Neural progenitor cell (in vitro differentiated cells): ENCODE results near the gene RARG. TPM values are rescaled to one million over a fixed set of nuclear protein-coding genes. Genes with fewer than 3 reads are reported as not detected.

ENCODE experiments used
- DNase-seq: peaks from one replicate; pipeline ENCODE4 v3.0.0-alpha.2; 2016; ENCODE audit warnings: low spot score
- H2AFZ ChIP-seq: fragments of 200-600 bp; sonication (generic); replicated peaks from 2 replicates; pipeline ENCODE4 v1.6.1; 2016; ENCODE audit warnings: antibody characterized with exemption
- H3F3A ChIP-seq: fragments of 200-600 bp; sonication (generic); 2 replicates; pipeline ENCODE4 v1.6.1; 2016; ENCODE audit warnings: antibody characterized with exemption, low read depth
- H3K27ac ChIP-seq: fragments of 200-600 bp; sonication (generic); 2 replicates; pipeline ENCODE4 v1.5.1; 2016; ENCODE audit warnings: mild to moderate bottlenecking
- H3K27me3 ChIP-seq: fragments of 200-600 bp; sonication (generic); 2 replicates; pipeline ENCODE4 v1.6.1; 2016; ENCODE audit warnings: mild to moderate bottlenecking, moderate library complexity
- H3K36me3 ChIP-seq: fragments of 200-600 bp; sonication (generic); 2 replicates; pipeline ENCODE4 v1.5.1; 2016
- H3K4me1 ChIP-seq: fragments of 200-600 bp; sonication (generic); 2 replicates; pipeline ENCODE4 v1.6.1; 2016; ENCODE audit warnings: mixed run types
- H3K4me2 ChIP-seq: fragments of 200-600 bp; sonication (generic); 2 replicates; pipeline ENCODE4 v1.6.1; 2016
- H3K4me3 ChIP-seq: fragments of 200-600 bp; sonication (generic); 2 replicates; pipeline ENCODE4 v1.5.1; 2016
- H3K79me2 ChIP-seq: fragments of 200-600 bp; sonication (generic); 2 replicates; pipeline ENCODE4 v1.6.1; 2016; ENCODE audit warnings: low read depth
- H3K9ac ChIP-seq: fragments of 200-600 bp; sonication (generic); 2 replicates; pipeline ENCODE4 v1.6.1; 2016
- H3K9me3 ChIP-seq: fragments of 200-600 bp; sonication (generic); 2 replicates; pipeline ENCODE4 v1.5.1; 2016; ENCODE audit warnings: low read depth
- H4K20me1 ChIP-seq: fragments of 200-600 bp; sonication (generic); 2 replicates; pipeline ENCODE4 v1.6.1; 2016; ENCODE audit warnings: low read depth
- H3K27ac Mint-ChIP-seq: 3 replicates; pipeline ENCODE4 v1.8.0; 2021; ENCODE audit warnings: mixed read lengths
- H3K27me3 Mint-ChIP-seq: 2 replicates; pipeline ENCODE4 v1.8.0; 2022; ENCODE audit warnings: low read depth, mild to moderate bottlenecking, inconsistent platforms, moderate library complexity, mixed read lengths; ENCODE audit not compliant: insufficient read depth
- H3K36me3 Mint-ChIP-seq: 3 replicates; pipeline ENCODE4 v1.8.0; 2021; ENCODE audit warnings: mixed read lengths
- H3K4me1 Mint-ChIP-seq: 3 replicates; pipeline ENCODE4 v1.8.0; 2021; ENCODE audit warnings: mixed read lengths
- H3K4me3 Mint-ChIP-seq: 3 replicates; pipeline ENCODE4 v1.8.0; 2021; ENCODE audit warnings: mild to moderate bottlenecking, moderate library complexity, mixed read lengths
- H3K9me3 Mint-ChIP-seq: 3 replicates; pipeline ENCODE4 v1.8.0; 2020; ENCODE audit warnings: mixed read lengths
- EZH2 ChIP-seq: fragments of 200-600 bp; sonication (generic); IDR thresholded peaks from 2 replicates; pipeline ENCODE4 v1.6.1; 2017; ENCODE audit warnings: antibody characterized with exemption, mild to moderate bottlenecking, moderate library complexity
- EZH2phosphoT487 ChIP-seq: fragments of 200-600 bp; sonication (generic); IDR thresholded peaks from 2 replicates; pipeline ENCODE4 v1.6.1; 2017; ENCODE audit warnings: antibody characterized with exemption
- total RNA-seq: library from RNA; depleted of rRNA; stranded (reverse); fragments of >200 nt; gene quantifications from 2 replicates; pipeline ENCODE4 v1.2.3, GENCODE V29; 2015; ENCODE audit warnings: low replicate concordance
- TF ChIP-seq, protein P1 (sequence below): fragments of 200-600 bp; sonication (generic); IDR thresholded peaks from 2 replicates; pipeline ENCODE4 v1.5.1; 2017; ENCODE audit warnings: antibody characterized with exemption, mild to moderate bottlenecking

The RARG gene
- total RNA-seq, 1 donor from 2014 or later = 17.0 TPM

- no peaks in the 10 kb centered on the region for H3K79me2 ChIP-seq
- peaks cover 30% of the 10 kb centered on the region for H3F3A ChIP-seq
- Mint-ChIP-seq H3K27ac (peak overlapping the region; percentile 52), H3K36me3 (no peaks in the 10 kb centered on the region), H3K27me3 (peaks cover 39% of the 10 kb centered on the region), H3K9me3 (no peaks in the 10 kb centered on the region), H3K4me1 (peaks cover 55% of the 10 kb centered on the region), H3K4me3 (peak overlapping the region; percentile 83)
- no peaks in the 10 kb centered on the region for H3K36me3 ChIP-seq
- TF ChIP-seq EZH2 = no peak
- TF ChIP-seq EZH2phosphoT487 = no peak
- TF ChIP-seq, protein P1, sequence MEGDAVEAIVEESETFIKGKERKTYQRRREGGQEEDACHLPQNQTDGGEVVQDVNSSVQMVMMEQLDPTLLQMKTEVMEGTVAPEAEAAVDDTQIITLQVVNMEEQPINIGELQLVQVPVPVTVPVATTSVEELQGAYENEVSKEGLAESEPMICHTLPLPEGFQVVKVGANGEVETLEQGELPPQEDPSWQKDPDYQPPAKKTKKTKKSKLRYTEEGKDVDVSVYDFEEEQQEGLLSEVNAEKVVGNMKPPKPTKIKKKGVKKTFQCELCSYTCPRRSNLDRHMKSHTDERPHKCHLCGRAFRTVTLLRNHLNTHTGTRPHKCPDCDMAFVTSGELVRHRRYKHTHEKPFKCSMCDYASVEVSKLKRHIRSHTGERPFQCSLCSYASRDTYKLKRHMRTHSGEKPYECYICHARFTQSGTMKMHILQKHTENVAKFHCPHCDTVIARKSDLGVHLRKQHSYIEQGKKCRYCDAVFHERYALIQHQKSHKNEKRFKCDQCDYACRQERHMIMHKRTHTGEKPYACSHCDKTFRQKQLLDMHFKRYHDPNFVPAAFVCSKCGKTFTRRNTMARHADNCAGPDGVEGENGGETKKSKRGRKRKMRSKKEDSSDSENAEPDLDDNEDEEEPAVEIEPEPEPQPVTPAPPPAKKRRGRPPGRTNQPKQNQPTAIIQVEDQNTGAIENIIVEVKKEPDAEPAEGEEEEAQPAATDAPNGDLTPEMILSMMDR = no peak
- no peak overlapping the region for H3K9ac ChIP-seq
- H3K4me3 ChIP-seq = peak overlapping the region; percentile 64
- H3K4me1 ChIP-seq = peaks cover 54% of the 10 kb centered on the region
- no peak overlapping the region for H2AFZ ChIP-seq
- H4K20me1 ChIP-seq = no peaks in the 10 kb centered on the region
- no peaks in the 10 kb centered on the region for H3K27me3 ChIP-seq
- H3K9me3 ChIP-seq = no peaks in the 10 kb centered on the region
- H3K4me2 ChIP-seq = peak overlapping the region; percentile 85
- no peak overlapping the region for H3K27ac ChIP-seq
- DNase-seq = peak; percentile 60
These were observed 845 bp upstream of the RARG start for GRCh38 chr12:53232646-53233461.

DNA sequence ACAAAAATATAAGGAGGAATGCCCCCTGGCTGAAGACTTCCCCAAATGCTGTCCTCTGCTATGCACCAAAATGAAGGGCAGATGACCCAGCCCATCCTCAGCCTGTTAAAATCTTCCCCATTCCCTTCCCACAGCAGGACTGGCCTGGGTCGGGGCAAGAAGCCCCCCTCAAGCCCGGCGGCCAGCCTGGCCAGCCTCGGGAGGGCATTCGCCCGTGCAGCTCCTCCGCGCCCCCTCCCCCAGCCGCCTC is 413 bp downstream of the RARG start:
- Histone ChIP-seq H3K36me3 (no peaks in the 10 kb centered on the region), H3K4me1 (peaks cover 54% of the 10 kb centered on the region), H3K9ac (no peak overlapping the region), H3F3A (peaks cover 30% of the 10 kb centered on the region), H3K4me3 (peak overlapping the region; percentile 64), H3K9me3 (no peaks in the 10 kb centered on the region), H2AFZ (peak overlapping the region; percentile 73), H3K4me2 (peak overlapping the region; percentile 85), H4K20me1 (no peaks in the 10 kb centered on the region), H3K27me3 (no peaks in the 10 kb centered on the region), H3K27ac (no peak overlapping the region), H3K79me2 (no peaks in the 10 kb centered on the region)
- Mint-ChIP-seq H3K27me3 (peaks cover 40% of the 10 kb centered on the region), H3K4me3 (peak overlapping the region; percentile 78), H3K36me3 (peaks cover 2% of the 10 kb centered on the region), H3K9me3 (no peaks in the 10 kb centered on the region), H3K4me1 (peaks cover 55% of the 10 kb centered on the region), H3K27ac (no peak overlapping the region)
- TF ChIP-seq EZH2 (no peak), EZH2phosphoT487 (no peak)
- TF ChIP-seq, protein P1 = no peak
- DNase-seq = peak; percentile 72

DNA sequence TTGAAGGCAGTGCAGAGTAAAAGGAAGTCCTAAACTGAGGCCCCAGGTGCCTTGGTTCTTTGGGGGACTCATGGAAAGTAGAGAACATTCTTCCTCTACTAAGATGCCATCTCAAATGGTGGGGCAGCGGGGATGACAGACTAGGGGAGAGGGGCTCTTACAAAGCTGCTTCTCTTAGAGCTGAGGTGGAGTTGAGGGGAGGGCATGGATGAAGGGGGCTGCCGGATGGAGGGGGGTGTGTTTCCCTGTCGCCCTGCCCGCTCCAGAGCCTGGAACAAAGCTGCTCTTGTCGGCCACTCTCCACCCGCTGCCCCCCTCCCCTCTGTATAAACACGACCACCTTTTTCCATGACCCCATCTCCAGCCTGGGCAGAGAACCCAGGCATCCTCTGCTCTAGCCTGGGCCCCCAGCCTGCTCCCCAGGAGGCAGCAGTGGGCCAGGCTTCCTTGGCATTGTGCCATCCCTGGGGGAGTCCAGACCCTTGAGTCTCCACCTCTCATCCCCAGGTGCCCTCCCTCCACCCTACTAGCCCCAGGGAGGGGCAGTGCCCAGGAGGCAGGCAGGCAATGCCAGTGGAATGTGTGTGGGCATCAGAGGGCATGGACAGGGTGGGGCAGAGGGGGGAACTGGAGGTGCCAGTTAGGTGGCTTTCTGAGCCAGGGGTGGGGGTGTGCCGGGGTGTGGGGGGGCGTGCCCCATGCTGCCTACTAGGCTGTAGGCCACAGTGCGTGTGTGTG is 1.7 kb downstream of the RARG start:
- Mint-ChIP-seq H3K9me3 (no peaks in the 10 kb centered on the region), H3K27me3 (peaks cover 39% of the 10 kb centered on the region), H3K4me3 (no peak overlapping the region), H3K27ac (no peak overlapping the region), H3K4me1 (peaks cover 50% of the 10 kb centered on the region), H3K36me3 (peaks cover 2% of the 10 kb centered on the region)
- H3K9me3 ChIP-seq = no peaks in the 10 kb centered on the region
- H3K27ac ChIP-seq = no peak overlapping the region
- peaks cover 29% of the 10 kb centered on the region for H3F3A ChIP-seq
- TF ChIP-seq EZH2 = no peak
- no peak for TF ChIP-seq EZH2phosphoT487
- TF ChIP-seq, protein P1 = no peak
- H3K79me2 ChIP-seq = no peaks in the 10 kb centered on the region
- H3K27me3 ChIP-seq = no peaks in the 10 kb centered on the region
- no peak for DNase-seq
- H2AFZ ChIP-seq = no peak overlapping the region
- H3K36me3 ChIP-seq = no peaks in the 10 kb centered on the region
- H3K4me2 ChIP-seq = no peak overlapping the region
- H3K4me3 ChIP-seq = no peak overlapping the region
- H3K9ac ChIP-seq = no peak overlapping the region
- peaks cover 50% of the 10 kb centered on the region for H3K4me1 ChIP-seq
- H4K20me1 ChIP-seq = no peaks in the 10 kb centered on the region
